Occipital lobe (tissue), 3 donors: Measurements from ENCODE around the gene TBC1D17. TPM values are rescaled to one million over a fixed set of nuclear protein-coding genes. Genes with fewer than 3 reads are reported as not detected.

Source experiments
- DNase-seq: peaks from one replicate; lab custom pipeline; 2025; lab: John Stamatoyannopoulos, UW
- small RNA-seq: library from RNA; depleted of rRNA; stranded (forward); fragments of <200 nt; gene quantifications from one replicate; pipeline ENCODE3, GENCODE V24; 2014
- total RNA-seq: library from RNA; depleted of rRNA; stranded (reverse); fragments of >200 nt; gene quantifications from one replicate; pipeline ENCODE4 v1.2.3, GENCODE V29; 2014

TBC1D17 gene
- total RNA-seq, 1 donor from 2014 or later: 6.1 TPM

GRCh38 chr19:49933643-49934042 is 56.1 kb downstream of the TBC1D17 start:
- DNase-seq: no peak

- no peak for DNase-seq
These were observed 59.0 kb downstream of the TBC1D17 start for GRCh38 chr19:49936549-49936948.

GRCh38 chr19:49937750-49938381 is 60.4 kb downstream of the TBC1D17 start:
- peak; percentile 44 for DNase-seq

Small RNA genes lying within 50 kb of the gene (small RNA-seq; reads per million reads assigned to genes)
- gene MIR4749: not detected

Other genes with a start within 250 kb of the TBC1D17 start
- 1.1 TPM for gene RRAS, start 237.6 kb upstream of the TBC1D17 start, total RNA-seq
- gene SCAF1, start 235.5 kb upstream of the TBC1D17 start, total RNA-seq: 11.5 TPM
- 8.1 TPM for gene IRF3, start 211.8 kb upstream of the TBC1D17 start, total RNA-seq
- not detected for gene BCL2L12, start 211.8 kb upstream of the TBC1D17 start, total RNA-seq
- 177 TPM for gene PRMT1, start 200.4 kb upstream of the TBC1D17 start, total RNA-seq
- 0.78 TPM for gene ADM5, start 188.1 kb upstream of the TBC1D17 start, total RNA-seq
- gene CPT1C, start 186.6 kb upstream of the TBC1D17 start, total RNA-seq: 42.1 TPM
- 0.31 TPM for gene TSKS, start 114.4 kb upstream of the TBC1D17 start, total RNA-seq
- 49.0 TPM for gene AP2A1, start 110.7 kb upstream of the TBC1D17 start, total RNA-seq
- gene FUZ, start 64.4 kb upstream of the TBC1D17 start, total RNA-seq: 21.7 TPM
- 12.8 TPM for gene MED25, start 59.4 kb upstream of the TBC1D17 start, total RNA-seq
- 99.2 TPM for gene PTOV1, start 26.5 kb upstream of the TBC1D17 start, total RNA-seq
- 24.0 TPM for gene PNKP, start 10.1 kb upstream of the TBC1D17 start, total RNA-seq
- gene AKT1S1, start 347 bp upstream of the TBC1D17 start, total RNA-seq: 3.9 TPM
- not detected for gene IL4I1, start 19.2 kb downstream of the TBC1D17 start, total RNA-seq
- 8.6 TPM for gene ATF5, start 51.5 kb downstream of the TBC1D17 start, total RNA-seq
- gene NUP62, start 51.8 kb downstream of the TBC1D17 start, total RNA-seq: 23.9 TPM
- 0.31 TPM for gene SIGLEC11, start 83.5 kb downstream of the TBC1D17 start, total RNA-seq
- gene VRK3, start 147.7 kb downstream of the TBC1D17 start, total RNA-seq: 18.4 TPM
- gene ZNF473, start 148.3 kb downstream of the TBC1D17 start, total RNA-seq: 11.5 TPM